Right renal pelvis (tissue), 4 donors: ENCODE data around the gene DUSP9. TPM values are rescaled to one million over a fixed set of nuclear protein-coding genes. Genes with fewer than 3 reads are reported as not detected.

ENCODE experiments used
- DNase-seq, 4 donors: peaks; one replicate each; pipeline ENCODE4 v3.0.0-alpha.2; 2013; ENCODE audit warnings: low read depth in 4 of 4, low spot score in 3 of 4, missing footprints in 1 of 4
- polyA plus RNA-seq, 4 donors: library from polyadenylated mRNA; unstranded; fragments of 120-200 nt; gene quantifications; one replicate each; pipeline ENCODE4 v1.2.1, GENCODE V29; 2013; ENCODE audit not compliant: insufficient read length in 4 of 4

Gene DUSP9
- polyA plus RNA-seq, 4 donors = 46.7 to 74.3 (median 49.1) TPM

- no peak for DNase-seq
These were observed 26.4 kb upstream of the DUSP9 start for GRCh38 chrX:153620576-153620975.

- no peak for DNase-seq
These were observed 24.9 kb upstream of the DUSP9 start for GRCh38 chrX:153621949-153622598.

- no peak for DNase-seq
These were observed 24.2 kb upstream of the DUSP9 start for GRCh38 chrX:153622661-153623309.

GRCh38 chrX:153623310-153624029 is 23.5 kb upstream of the DUSP9 start:
- no peak for DNase-seq

- DNase-seq = no peak
These were observed 22.6 kb upstream of the DUSP9 start for GRCh38 chrX:153624196-153625091.

- no peak for DNase-seq
These were observed 21.6 kb upstream of the DUSP9 start for GRCh38 chrX:153625271-153626024.

GRCh38 chrX:153626025-153626633 is 20.9 kb upstream of the DUSP9 start:
- no peak for DNase-seq

GRCh38 chrX:153626863-153627674 is 19.9 kb upstream of the DUSP9 start:
- no peak for DNase-seq

- no peak for DNase-seq
These were observed 19.3 kb upstream of the DUSP9 start for GRCh38 chrX:153627675-153628111.

- DNase-seq = no peak
These were observed 18.9 kb upstream of the DUSP9 start for GRCh38 chrX:153628129-153628528.

GRCh38 chrX:153628665-153629064 is 18.3 kb upstream of the DUSP9 start:
- DNase-seq = no peak

- no peak for DNase-seq
These were observed 15.7 kb upstream of the DUSP9 start for GRCh38 chrX:153631346-153631745.

GRCh38 chrX:153631907-153632594 is 15.0 kb upstream of the DUSP9 start:
- no peak for DNase-seq

GRCh38 chrX:153632595-153632946 is 14.4 kb upstream of the DUSP9 start:
- DNase-seq = no peak

GRCh38 chrX:153633048-153633447 is 14.0 kb upstream of the DUSP9 start:
- no peak for DNase-seq

- no peak for DNase-seq
These were observed 13.3 kb upstream of the DUSP9 start for GRCh38 chrX:153633607-153634180.

GRCh38 chrX:153634236-153634635 is 12.8 kb upstream of the DUSP9 start:
- DNase-seq = no peak

GRCh38 chrX:153634832-153635231 is 12.2 kb upstream of the DUSP9 start:
- DNase-seq = no peak
